Endodermal cell (in vitro differentiated cells): ENCODE results near the gene SDK2. TPM values are rescaled to one million over a fixed set of nuclear protein-coding genes. Genes with fewer than 3 reads are reported as not detected.

Source experiments
- DNase-seq: peaks from one replicate; pipeline ENCODE4 v3.0.0-alpha.2; 2017
- H3K27ac ChIP-seq: 2 replicates; pipeline ENCODE4 v1.5.1; 2013; ENCODE audit warnings: mild to moderate bottlenecking, low read depth, low read length, moderate library complexity
- H3K27me3 ChIP-seq: 2 replicates; pipeline ENCODE4 v1.6.1; 2013; ENCODE audit warnings: mild to moderate bottlenecking, low read length, moderate library complexity; ENCODE audit not compliant: insufficient read depth, control insufficient read depth, poor library complexity, severe bottlenecking
- H3K36me3 ChIP-seq: 2 replicates; pipeline ENCODE4 v1.7.0; 2013; ENCODE audit warnings: mild to moderate bottlenecking, low read length, moderate library complexity; ENCODE audit not compliant: control insufficient read depth, insufficient read depth
- H3K4me1 ChIP-seq: one replicate; pipeline ENCODE4 v1.7.0; 2013; ENCODE audit warnings: low read length; ENCODE audit not compliant: control insufficient read depth, insufficient read depth
- H3K4me3 ChIP-seq: 2 replicates; pipeline ENCODE4 v1.5.1; 2013; ENCODE audit warnings: mild to moderate bottlenecking, low read length, moderate library complexity
- H3K9ac ChIP-seq: 2 replicates; pipeline ENCODE4 v1.6.1; 2013; ENCODE audit warnings: mild to moderate bottlenecking, low read length, moderate library complexity; ENCODE audit not compliant: poor library complexity, severe bottlenecking; ENCODE audit errors: extremely low read depth
- H3K9me3 ChIP-seq: 2 replicates; pipeline ENCODE4 v1.6.1; 2013; ENCODE audit warnings: mild to moderate bottlenecking, low read length, moderate library complexity; ENCODE audit not compliant: control insufficient read depth
- H3K27ac Mint-ChIP-seq: 2 replicates; pipeline ENCODE4 v1.8.0; 2020; ENCODE audit warnings: mixed read lengths
- H3K27me3 Mint-ChIP-seq: 2 replicates; pipeline ENCODE4 v1.8.0; 2021; ENCODE audit warnings: mild to moderate bottlenecking, mixed read lengths; ENCODE audit not compliant: insufficient read depth
- H3K36me3 Mint-ChIP-seq: 2 replicates; pipeline ENCODE4 v1.8.0; 2020; ENCODE audit warnings: low read depth, mixed read lengths
- H3K4me1 Mint-ChIP-seq: 2 replicates; pipeline ENCODE4 v1.8.0; 2020; ENCODE audit warnings: mixed read lengths
- H3K4me3 Mint-ChIP-seq: 2 replicates; pipeline ENCODE4 v1.8.0; 2020; ENCODE audit warnings: mild to moderate bottlenecking, moderate library complexity, mixed read lengths
- H3K9me3 Mint-ChIP-seq: 2 replicates; pipeline ENCODE4 v1.8.0; 2020; ENCODE audit warnings: mild to moderate bottlenecking, mixed read lengths
- CTCF ChIP-seq: fragments of 200-600 bp; sonication (generic); conservative IDR thresholded peaks from 2 replicates; pipeline ENCODE4 v1.5.0; 2021; ENCODE audit warnings: antibody characterized with exemption, mild to moderate bottlenecking
- WGBS, 2 experiments: methylation state at CpG; one replicate each; pipeline versions ENCODE4 v1.1.5 to v1.1.7; 2013; ENCODE audit warnings: missing lambda C conversion rate in 2 of 2, mixed read lengths in 1 of 2; ENCODE audit not compliant: insufficient coverage in 1 of 2, insufficient read length in 1 of 2; 5-methylcytosine and 5-hydroxymethylcytosine counted together
- total RNA-seq, 2 donors: library from RNA; stranded (reverse); fragmentation: NEBNext Ultra II Directional in 1 of 2; extraction: Animal tissue kit (Norgen Biotek cat#: 25700) in 1 of 2; gene quantifications; 2 replicates in 1 of 2; 3 replicates in 1 of 2; pipeline ENCODE4 v1.2.1, GENCODE V29; 2021

The SDK2 gene
- total RNA-seq, 2 donors from 2014 or later, result 5.9 to 7.0 TPM

GRCh38 chr17:73594598-73594997, 49.6 kb downstream of the SDK2 start:
- Histone ChIP-seq H3K9ac (no peak overlapping the region), H3K27me3 (peaks cover 69% of the 10 kb centered on the region), H3K36me3 (no peaks in the 10 kb centered on the region), H3K4me1 (peaks cover 9% of the 10 kb centered on the region), H3K27ac (no peak overlapping the region), H3K9me3 (no peaks in the 10 kb centered on the region), H3K4me3 (no peak overlapping the region)
- Mint-ChIP-seq H3K4me3 (no peak overlapping the region), H3K27ac (no peak overlapping the region), H3K27me3 (peaks cover 93% of the 10 kb centered on the region), H3K4me1 (peaks cover 23% of the 10 kb centered on the region), H3K36me3 (no peaks in the 10 kb centered on the region), H3K9me3 (no peaks in the 10 kb centered on the region)
- 97 to 100% methylated on average over 1 of the region's 1 CpG for WGBS, 2 experiments
- TF ChIP-seq CTCF, result no peak
- DNase-seq, result no peak

- no peak for TF ChIP-seq CTCF
- Histone ChIP-seq H3K4me1 (peaks cover 9% of the 10 kb centered on the region), H3K4me3 (no peak overlapping the region), H3K9ac (no peak overlapping the region), H3K27ac (no peak overlapping the region), H3K9me3 (no peaks in the 10 kb centered on the region), H3K36me3 (no peaks in the 10 kb centered on the region), H3K27me3 (peaks cover 73% of the 10 kb centered on the region)
- H3K4me3 Mint-ChIP-seq, result no peak overlapping the region
- peaks cover 95% of the 10 kb centered on the region for H3K27me3 Mint-ChIP-seq
- H3K4me1 Mint-ChIP-seq, result peaks cover 25% of the 10 kb centered on the region
- H3K36me3 Mint-ChIP-seq, result no peaks in the 10 kb centered on the region
- no peaks in the 10 kb centered on the region for H3K9me3 Mint-ChIP-seq
- DNase-seq, result peak; percentile 71
- H3K27ac Mint-ChIP-seq, result no peak overlapping the region
- WGBS, 2 experiments, result 80% methylated on average over 7 of the region's 7 CpGs; no CpG with 5 or more reads in 1 of the 2 experiments
Observed at GRCh38 chr17:73594025-73594424, 50.2 kb downstream of the SDK2 start.

- TF ChIP-seq CTCF, result no peak
- Mint-ChIP-seq H3K27ac (no peak overlapping the region), H3K36me3 (no peaks in the 10 kb centered on the region), H3K4me1 (peaks cover 25% of the 10 kb centered on the region), H3K27me3 (peaks cover 95% of the 10 kb centered on the region), H3K9me3 (no peaks in the 10 kb centered on the region), H3K4me3 (no peak overlapping the region)
- Histone ChIP-seq H3K4me1 (peaks cover 14% of the 10 kb centered on the region), H3K27me3 (peaks cover 80% of the 10 kb centered on the region), H3K4me3 (no peak overlapping the region), H3K9me3 (no peaks in the 10 kb centered on the region), H3K9ac (no peak overlapping the region), H3K36me3 (no peaks in the 10 kb centered on the region), H3K27ac (no peak overlapping the region)
- 66 to 78% methylated on average over 3 to 7 of the region's 7 CpGs for WGBS, 2 experiments
- DNase-seq, result no peak
Observed at GRCh38 chr17:73593249-73593965, 50.8 kb downstream of the SDK2 start.
